ENCODE results near the gene LEKR1. TPM values are rescaled to one million over a fixed set of nuclear protein-coding genes. Genes with fewer than 3 reads are reported as not detected.

Gene LEKR1
- total and polyA plus RNA-seq, 2 of the 13 experiments (the other 11 are each of a cell fraction or from before 2014, with no cell fraction given), result 0.49 to 1.5 TPM

DNA sequence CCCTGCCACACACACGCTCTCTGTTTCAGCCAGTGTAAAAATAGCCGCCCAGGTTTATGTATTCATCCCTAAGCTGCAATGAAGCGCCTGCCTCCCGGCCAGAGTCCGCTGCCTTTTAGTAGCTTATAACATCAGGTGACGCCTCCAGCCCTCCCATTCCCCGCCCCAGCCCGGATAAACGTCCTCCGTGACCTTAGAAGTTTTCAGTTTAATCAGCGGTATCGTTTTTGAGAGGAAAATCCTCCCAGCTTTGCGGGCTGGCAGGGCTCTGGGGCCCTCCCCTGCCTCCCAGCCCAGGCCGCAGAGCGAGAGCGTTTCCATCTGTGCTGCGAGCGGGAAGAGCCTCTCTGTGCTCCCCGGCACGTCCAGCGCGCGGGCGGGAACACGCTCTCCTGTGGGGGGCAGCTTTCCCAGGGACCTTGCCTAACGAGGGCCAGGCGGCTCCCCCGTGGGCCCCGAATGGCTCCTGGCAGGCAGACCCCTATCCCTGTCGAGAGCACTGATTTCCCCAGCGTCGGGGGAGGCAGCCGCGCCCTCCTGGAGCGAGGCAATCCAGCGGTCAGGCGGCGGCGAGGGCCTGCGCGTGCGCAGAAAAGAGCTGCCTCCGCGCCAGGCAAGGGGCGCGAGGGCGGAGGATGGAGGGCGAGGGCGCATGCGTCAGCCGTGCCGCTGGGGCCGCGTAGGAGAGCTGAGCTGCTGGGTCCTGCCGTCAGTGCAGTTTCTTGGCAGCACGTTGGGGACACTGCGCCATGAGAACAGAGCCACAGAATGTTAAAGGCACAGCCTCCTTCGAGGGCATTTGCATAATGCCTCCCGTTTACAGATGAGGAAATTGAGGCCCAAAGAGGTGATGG lies 262.7 kb downstream of the LEKR1 start (continued):
- TF ChIP-seq MED8 (CRISPR knock-in tag; IDR thresholded peaks at IDR 0.05; ENCODE audit: insufficient replicate concordance), result peak; percentile 84
- no peak for TF ChIP-seq ONECUT2 (CRISPR knock-in tag; IDR thresholded peaks at IDR 0.05)
- TF ChIP-seq IRX3 (CRISPR knock-in tag; IDR thresholded peaks at IDR 0.05; ENCODE audit: borderline replicate concordance, low read depth), result no peak
- peak; percentile 89; the same call in 1 of the 2 replicates for TF ChIP-seq ZNF773 (CRISPR knock-in tag; IDR thresholded peaks at IDR 0.05; ENCODE audit: borderline replicate concordance)
- TF ChIP-seq ZNF75D (CRISPR knock-in tag; IDR thresholded peaks at IDR 0.05; ENCODE audit: borderline replicate concordance), result no peak
- TF ChIP-seq KMT2B (CRISPR knock-in tag; IDR thresholded peaks at IDR 0.05), result peak; percentile 63
- peak; percentile 77; the same call in 1 of the 2 replicates for TF ChIP-seq ZNF766 (CRISPR knock-in tag; IDR thresholded peaks at IDR 0.05; ENCODE audit: borderline replicate concordance)
- peak; percentile 67; the same call in 1 of the 2 replicates for TF ChIP-seq ZNF792 (CRISPR knock-in tag; IDR thresholded peaks at IDR 0.05)
- no peak for TF ChIP-seq SCMH1 (CRISPR knock-in tag; IDR thresholded peaks at IDR 0.05; ENCODE audit: borderline replicate concordance)
- TF ChIP-seq, protein P1, sequence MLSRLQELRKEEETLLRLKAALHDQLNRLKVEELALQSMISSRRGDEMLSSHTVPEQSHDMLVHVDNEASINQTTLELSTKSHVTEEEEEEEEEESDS (CRISPR knock-in tag; IDR thresholded peaks at IDR 0.05; ENCODE audit: borderline replicate concordance), result 0 out of 2 replicates have a peak, but pooled peaks have one; percentile 11
- TF ChIP-seq AHR (CRISPR knock-in tag; IDR thresholded peaks at IDR 0.05), result peak; percentile 51; the same call in 1 of the 2 replicates
- TF ChIP-seq, protein P2, sequence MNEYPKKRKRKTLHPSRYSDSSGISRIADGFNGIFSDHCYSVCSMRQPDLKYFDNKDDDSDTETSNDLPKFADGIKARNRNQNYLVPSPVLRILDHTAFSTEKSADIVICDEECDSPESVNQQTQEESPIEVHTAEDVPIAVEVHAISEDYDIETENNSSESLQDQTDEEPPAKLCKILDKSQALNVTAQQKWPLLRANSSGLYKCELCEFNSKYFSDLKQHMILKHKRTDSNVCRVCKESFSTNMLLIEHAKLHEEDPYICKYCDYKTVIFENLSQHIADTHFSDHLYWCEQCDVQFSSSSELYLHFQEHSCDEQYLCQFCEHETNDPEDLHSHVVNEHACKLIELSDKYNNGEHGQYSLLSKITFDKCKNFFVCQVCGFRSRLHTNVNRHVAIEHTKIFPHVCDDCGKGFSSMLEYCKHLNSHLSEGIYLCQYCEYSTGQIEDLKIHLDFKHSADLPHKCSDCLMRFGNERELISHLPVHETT (CRISPR knock-in tag; conservative IDR thresholded peaks at IDR 0.05), result no peak
- peak; percentile 90 for TF ChIP-seq FLYWCH1 (CRISPR knock-in tag; IDR thresholded peaks at IDR 0.05)
- TF ChIP-seq CEBPB (IDR thresholded peaks at IDR 0.05; ENCODE audit: borderline replicate concordance, low read depth, low read length), result no peak
- no peak for TF ChIP-seq ATAD3A (CRISPR knock-in tag; IDR thresholded peaks at IDR 0.05)
- TF ChIP-seq, protein P3, sequence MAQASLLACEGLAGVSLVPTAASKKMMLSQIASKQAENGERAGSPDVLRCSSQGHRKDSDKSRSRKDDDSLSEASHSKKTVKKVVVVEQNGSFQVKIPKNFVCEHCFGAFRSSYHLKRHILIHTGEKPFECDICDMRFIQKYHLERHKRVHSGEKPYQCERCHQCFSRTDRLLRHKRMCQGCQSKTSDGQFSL (CRISPR knock-in tag; IDR thresholded peaks at IDR 0.05), result peak; percentile 41; the same call in 1 of the 2 replicates
- peak; percentile 61; the same call in 1 of the 2 replicates for TF ChIP-seq KAT7 (CRISPR knock-in tag; IDR thresholded peaks at IDR 0.05; ENCODE audit: borderline replicate concordance)
- TF ChIP-seq ZNF160 (CRISPR knock-in tag; IDR thresholded peaks at IDR 0.05), result no peak
- TF ChIP-seq ZBTB7B (CRISPR knock-in tag; IDR thresholded peaks at IDR 0.05), result peak; percentile 70; the same call in 1 of the 2 replicates
- TF ChIP-seq ZNF747 (CRISPR knock-in tag; IDR thresholded peaks at IDR 0.05; ENCODE audit: borderline replicate concordance), result peak; percentile 53; the same call in 1 of the 2 replicates
- TF ChIP-seq ZNF207 (IDR thresholded peaks at IDR 0.05; ENCODE audit: borderline replicate concordance), result no peak
- TF ChIP-seq, protein P4, sequence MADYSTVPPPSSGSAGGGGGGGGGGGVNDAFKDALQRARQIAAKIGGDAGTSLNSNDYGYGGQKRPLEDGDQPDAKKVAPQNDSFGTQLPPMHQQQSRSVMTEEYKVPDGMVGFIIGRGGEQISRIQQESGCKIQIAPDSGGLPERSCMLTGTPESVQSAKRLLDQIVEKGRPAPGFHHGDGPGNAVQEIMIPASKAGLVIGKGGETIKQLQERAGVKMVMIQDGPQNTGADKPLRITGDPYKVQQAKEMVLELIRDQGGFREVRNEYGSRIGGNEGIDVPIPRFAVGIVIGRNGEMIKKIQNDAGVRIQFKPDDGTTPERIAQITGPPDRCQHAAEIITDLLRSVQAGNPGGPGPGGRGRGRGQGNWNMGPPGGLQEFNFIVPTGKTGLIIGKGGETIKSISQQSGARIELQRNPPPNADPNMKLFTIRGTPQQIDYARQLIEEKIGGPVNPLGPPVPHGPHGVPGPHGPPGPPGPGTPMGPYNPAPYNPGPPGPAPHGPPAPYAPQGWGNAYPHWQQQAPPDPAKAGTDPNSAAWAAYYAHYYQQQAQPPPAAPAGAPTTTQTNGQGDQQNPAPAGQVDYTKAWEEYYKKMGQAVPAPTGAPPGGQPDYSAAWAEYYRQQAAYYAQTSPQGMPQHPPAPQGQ (CRISPR knock-in tag; IDR thresholded peaks at IDR 0.05; ENCODE audit: borderline replicate concordance), result no peak
- TF ChIP-seq, protein P5, sequence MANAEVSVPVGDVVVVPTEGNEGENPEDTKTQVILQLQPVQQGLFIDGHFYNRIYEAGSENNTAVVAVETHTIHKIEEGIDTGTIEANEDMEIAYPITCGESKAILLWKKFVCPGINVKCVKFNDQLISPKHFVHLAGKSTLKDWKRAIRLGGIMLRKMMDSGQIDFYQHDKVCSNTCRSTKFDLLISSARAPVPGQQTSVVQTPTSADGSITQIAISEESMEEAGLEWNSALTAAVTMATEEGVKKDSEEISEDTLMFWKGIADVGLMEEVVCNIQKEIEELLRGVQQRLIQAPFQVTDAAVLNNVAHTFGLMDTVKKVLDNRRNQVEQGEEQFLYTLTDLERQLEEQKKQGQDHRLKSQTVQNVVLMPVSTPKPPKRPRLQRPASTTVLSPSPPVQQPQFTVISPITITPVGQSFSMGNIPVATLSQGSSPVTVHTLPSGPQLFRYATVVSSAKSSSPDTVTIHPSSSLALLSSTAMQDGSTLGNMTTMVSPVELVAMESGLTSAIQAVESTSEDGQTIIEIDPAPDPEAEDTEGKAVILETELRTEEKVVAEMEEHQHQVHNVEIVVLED (CRISPR knock-in tag; IDR thresholded peaks at IDR 0.05; ENCODE audit: borderline replicate concordance), result peak; percentile 78
- TF ChIP-seq ZNF382 (CRISPR knock-in tag; IDR thresholded peaks at IDR 0.05; ENCODE audit: borderline replicate concordance), result no peak
- TF ChIP-seq RFXAP (CRISPR knock-in tag; IDR thresholded peaks at IDR 0.05; ENCODE audit: borderline replicate concordance), result peak; percentile 76; the same call in 1 of the 2 replicates
